IMR-90 (cell line): ENCODE measurements around the gene STAB1. TPM values are rescaled to one million over a fixed set of nuclear protein-coding genes. Genes with fewer than 3 reads are reported as not detected.

ENCODE experiments used
- ATAC-seq: fragments of 200-7000 bp; cut with Tn5 transposase; 2 replicates; pipeline ENCODE4 v1.9.1; 2020; ENCODE audit warnings: low read depth, mild to moderate bottlenecking, moderate library complexity
- BruUV-seq: library from RNA; stranded (reverse); fragments of 400-500 nt; replicated peaks from 2 replicates; lab custom pipeline; 2021; lab: Mats Ljungman, UMichigan
- CTCF ChIA-PET: fragments of 300-600 bp; formaldehyde crosslinking; extraction: SDS; loops from one replicate; lab custom pipeline; 2021; ENCODE audit warnings: antibody characterized with exemption; lab: Yijun Ruan, JAX
- POLR2A ChIA-PET: fragments of 300-600 bp; sonication (Branson Sonifier 250); formaldehyde crosslinking; loops from one replicate; lab custom pipeline; 2022; ENCODE audit warnings: antibody characterized with exemption; ENCODE audit not compliant: unreplicated experiment; lab: Charles Lee
- DNase-seq: peaks from one replicate; pipeline ENCODE4 v3.0.0; 2013
- H2AFZ ChIP-seq: replicated peaks from 2 replicates; pipeline ENCODE3; 2013; ENCODE audit warnings: low read length, mild to moderate bottlenecking; ENCODE audit not compliant: poor library complexity
- H2AK5ac ChIP-seq: 2 replicates; pipeline ENCODE4 v1.6.1; 2013; ENCODE audit warnings: low read depth, low read length, inconsistent platforms
- H2AK9ac ChIP-seq: replicated peaks from 2 replicates; pipeline ENCODE3; 2013; ENCODE audit warnings: mild to moderate bottlenecking, low read depth, low read length, moderate library complexity; ENCODE audit not compliant: poor library complexity
- H2BK120ac ChIP-seq: 2 replicates; pipeline ENCODE4 v1.6.1; 2013; ENCODE audit warnings: low read depth, low read length, inconsistent platforms
- H2BK15ac ChIP-seq: 3 replicates; pipeline ENCODE4 v1.6.1; 2013; ENCODE audit warnings: low read depth, low read length, inconsistent platforms
- H2BK20ac ChIP-seq: 2 replicates; pipeline ENCODE4 v1.6.1; 2013; ENCODE audit warnings: low read depth, mild to moderate bottlenecking, inconsistent platforms, low read length, moderate library complexity
- H2BK5ac ChIP-seq: 2 replicates; pipeline ENCODE4 v1.6.1; 2013; ENCODE audit warnings: mild to moderate bottlenecking, low read depth, low read length, inconsistent platforms; ENCODE audit not compliant: poor library complexity, severe bottlenecking
- H3K14ac ChIP-seq: replicated peaks from 2 replicates; pipeline ENCODE4 v1.6.1; 2013; ENCODE audit warnings: low read depth, low read length, inconsistent platforms
- H3K18ac ChIP-seq: 2 replicates; pipeline ENCODE4 v1.6.1; 2013; ENCODE audit warnings: low read depth, low read length, control low read depth
- H3K23ac ChIP-seq: 2 replicates; pipeline ENCODE4 v1.6.1; 2013; ENCODE audit warnings: low read depth, low read length, inconsistent platforms
- H3K27ac ChIP-seq: 2 replicates; pipeline ENCODE4 v1.5.1; 2013; ENCODE audit warnings: mild to moderate bottlenecking, control low read depth, low read length; ENCODE audit not compliant: insufficient read depth
- H3K27me3 ChIP-seq: 2 replicates; pipeline ENCODE4 v1.6.1; 2013; ENCODE audit warnings: low read length; ENCODE audit not compliant: control insufficient read depth, insufficient read depth
- H3K36me3 ChIP-seq: 2 replicates; pipeline ENCODE4 v1.6.1; 2013; ENCODE audit warnings: low read length, mixed read lengths; ENCODE audit not compliant: control insufficient read depth, insufficient read depth
- H3K4ac ChIP-seq: 2 replicates; pipeline ENCODE4 v1.6.1; 2013; ENCODE audit warnings: low read depth, low read length, inconsistent platforms
- H3K4me1 ChIP-seq: 2 replicates; pipeline ENCODE4 v1.6.1; 2013; ENCODE audit warnings: low read length, mixed read lengths; ENCODE audit not compliant: control insufficient read depth, insufficient read depth
- H3K4me2 ChIP-seq: 2 replicates; pipeline ENCODE4 v1.6.1; 2013; ENCODE audit warnings: low read depth, mild to moderate bottlenecking, control low read depth, low read length, moderate library complexity
- H3K4me3 ChIP-seq: 2 replicates; pipeline ENCODE4 v1.5.1; 2013; ENCODE audit warnings: low read depth, mild to moderate bottlenecking, control low read depth, low read length, moderate library complexity; ENCODE audit not compliant: insufficient read depth
- H3K56ac ChIP-seq: 2 replicates; pipeline ENCODE4 v1.6.1; 2013; ENCODE audit warnings: low read length, inconsistent platforms; ENCODE audit not compliant: insufficient read depth; ENCODE audit errors: extremely low read depth
- H3K79me1 ChIP-seq, 2 experiments: 2 replicates each; pipeline ENCODE4 v1.6.1; 2013; ENCODE audit warnings: low read length in 2 of 2, inconsistent platforms in 1 of 2, low read depth in 1 of 2
- H3K9ac ChIP-seq: 2 replicates; pipeline ENCODE4 v1.6.1; 2013; ENCODE audit warnings: low read depth, low read length, control low read depth
- H3K9me1 ChIP-seq: 2 replicates; pipeline ENCODE4 v1.6.1; 2013; ENCODE audit warnings: low read length, inconsistent platforms; ENCODE audit not compliant: insufficient read depth
- H3K9me3 ChIP-seq: 2 replicates; pipeline ENCODE4 v1.6.1; 2013; ENCODE audit warnings: low read length; ENCODE audit not compliant: control insufficient read depth, insufficient read depth
- H4K20me1 ChIP-seq: 2 replicates; pipeline ENCODE4 v1.6.1; 2013; ENCODE audit warnings: low read length, inconsistent platforms; ENCODE audit not compliant: insufficient read depth
- H4K5ac ChIP-seq: 2 replicates; pipeline ENCODE4 v1.6.1; 2013; ENCODE audit warnings: mild to moderate bottlenecking, low read depth, low read length, control low read depth
- H4K8ac ChIP-seq, 2 experiments: 2 replicates each; pipeline ENCODE4 v1.6.1; 2013; ENCODE audit warnings: low read depth in 2 of 2, low read length in 2 of 2, control low read depth in 1 of 2, inconsistent platforms in 1 of 2
- H4K91ac ChIP-seq: 2 replicates; pipeline ENCODE4 v1.6.1; 2013; ENCODE audit warnings: low read depth, low read length, inconsistent platforms; ENCODE audit not compliant: insufficient read depth
- BHLHE40 ChIP-seq: fragments of 150-350 bp; IDR thresholded peaks from 2 replicates; pipeline ENCODE4 v1.6.1; 2016; ENCODE audit warnings: mild to moderate bottlenecking, low read depth, low read length
- CEBPB ChIP-seq: IDR thresholded peaks from 2 replicates; pipeline ENCODE4 v1.6.1; 2012; ENCODE audit warnings: low read depth, low read length, improper control_type of control experiment
- CHD1 ChIP-seq: IDR thresholded peaks from 2 replicates; pipeline ENCODE4 v1.6.1; 2012; ENCODE audit warnings: low read depth, low read length, improper control_type of control experiment
- NFE2L2 ChIP-seq: fragments of 150-350 bp; IDR thresholded peaks from 2 replicates; pipeline ENCODE4 v1.6.1; 2016; ENCODE audit warnings: low read depth, mild to moderate bottlenecking, low read length
- RAD21 ChIP-seq: IDR thresholded peaks from 2 replicates; pipeline ENCODE4 v1.6.1; 2012; ENCODE audit warnings: low read length, improper control_type of control experiment
- RCOR1 ChIP-seq: IDR thresholded peaks from 2 replicates; pipeline ENCODE4 v1.6.1; 2012; ENCODE audit warnings: mild to moderate bottlenecking, low read length, improper control_type of control experiment; ENCODE audit not compliant: insufficient replicate concordance
- WGBS, 2 experiments: methylation state at CpG; one replicate each; pipeline versions ENCODE4 v1.1.5 to v1.1.7; 2013; ENCODE audit warnings: missing lambda C conversion rate in 2 of 2; ENCODE audit not compliant: insufficient read length in 1 of 2; ENCODE audit errors: extremely low coverage in 2 of 2; 5-methylcytosine and 5-hydroxymethylcytosine counted together
- dilution Hi-C: fragments of 300-500 bp; cut with HindIII; formaldehyde crosslinking; loops from one replicate; pipeline ENCODE4 v1.14.3; 2018; ENCODE audit warnings: low sequenced_read_pairs; ENCODE audit not compliant: unreplicated experiment
- in situ Hi-C: fragments of 300-500 bp; cut with MboI; formaldehyde crosslinking; loops from 3 replicates; pipeline ENCODE4 v1.14.3; 2019; ENCODE audit warnings: low sequenced_read_pairs, inconsistent platforms, mixed read lengths
- intact Hi-C: fragments of 100-400 bp; cut with micrococcal nuclease; formaldehyde crosslinking; loops from 2 replicates; pipeline ENCODE4 v1.10.0; 2022
- polyA plus RNA-seq, 3 experiments: library from polyadenylated mRNA; depleted of rRNA; stranded (reverse); fragments of >200 nt; gene quantifications; 2 replicates each; pipeline ENCODE4 v1.2.3, GENCODE V29; 2012; ENCODE audit warnings: low replicate concordance in 1 of 3
- total RNA-seq: library from RNA; depleted of rRNA; stranded (reverse); fragments of >200 nt; gene quantifications from 2 replicates; pipeline ENCODE4 v1.2.3, GENCODE V29; 2012
- TF ChIP-seq, protein P1 (sequence below): fragments of 150-350 bp; IDR thresholded peaks from 2 replicates; pipeline ENCODE4 v1.6.1; 2016; ENCODE audit warnings: low read depth, mild to moderate bottlenecking, low read length, moderate library complexity, borderline replicate concordance

Gene STAB1
- total and polyA plus RNA-seq, 2 of the 4 experiments (the other 2 are of a cell fraction) = not detected

DNA sequence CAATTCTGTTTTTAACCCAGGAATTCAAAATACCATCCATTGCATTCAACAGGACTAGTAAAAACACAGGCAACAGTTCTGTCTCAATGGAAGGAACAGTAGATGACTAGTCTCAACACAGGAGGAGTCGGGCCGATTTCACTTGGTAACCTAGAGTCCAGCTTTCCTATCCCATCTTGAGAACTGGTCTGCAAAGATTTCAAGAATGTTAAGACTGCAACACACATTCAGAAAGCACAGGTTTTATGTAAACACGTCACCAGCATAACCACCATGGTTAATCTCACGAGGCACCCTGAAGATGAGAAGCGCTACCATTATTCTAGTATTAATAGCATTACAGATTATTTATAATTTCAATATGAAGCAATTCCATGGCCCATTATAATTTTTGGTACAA, 63.3 kb downstream of the STAB1 start:
- 100% methylated on average over 2 of the region's 5 CpGs; no CpG with 5 or more reads in 1 of the 2 experiments for WGBS, 2 experiments
- in situ Hi-C loops = no loop called here
- no peak for DNase-seq

More for the DNA sequence above, 63.3 kb downstream of the STAB1 start:
- Histone ChIP-seq H3K23ac (no peak overlapping the region), H2BK15ac (no peak overlapping the region), H3K14ac (no peak overlapping the region), H4K20me1 (peaks cover 3% of the 10 kb centered on the region; the same call in 1 of the 2 replicates), H4K8ac (no peak overlapping the region), H4K5ac (no peak overlapping the region), H2BK20ac (no peak overlapping the region), H3K9me3 (no peaks in the 10 kb centered on the region), H3K9me1 (peaks cover 14% of the 10 kb centered on the region), H2BK120ac (no peak overlapping the region), H2AK9ac (no peak overlapping the region), H3K18ac (no peak overlapping the region), H3K4me3 (no peak overlapping the region), H3K9ac (no peak overlapping the region), H3K27ac (no peak overlapping the region), H2AFZ (no peak overlapping the region), H3K79me1 (peaks cover 27 to 38% of the 10 kb centered on the region in 2 experiments), H2BK5ac (no peak overlapping the region), H3K4ac (no peak overlapping the region), H3K56ac (no peak overlapping the region), H3K4me1 (peaks cover 4% of the 10 kb centered on the region), H3K36me3 (peaks cover 37% of the 10 kb centered on the region), H2AK5ac (no peak overlapping the region), H3K4me2 (no peak overlapping the region), H4K91ac (no peak overlapping the region), H3K27me3 (no peaks in the 10 kb centered on the region)
- CTCF ChIA-PET = interaction anchor here (0.6 kb wide), 1 partner anchor 27 kb away, joined by 3 read pairs; no protein-coding TSS in a partner anchor
- dilution Hi-C loops = no loop called here
- ATAC-seq = no peak
- intact Hi-C loops = no loop called here
- BruUV-seq = no TSS peak
- TF ChIP-seq RAD21 = no peak
- TF ChIP-seq CHD1 = no peak
- no peak for TF ChIP-seq RCOR1
- no peak for TF ChIP-seq NFE2L2
- TF ChIP-seq CEBPB = no peak
- TF ChIP-seq, protein P1, sequence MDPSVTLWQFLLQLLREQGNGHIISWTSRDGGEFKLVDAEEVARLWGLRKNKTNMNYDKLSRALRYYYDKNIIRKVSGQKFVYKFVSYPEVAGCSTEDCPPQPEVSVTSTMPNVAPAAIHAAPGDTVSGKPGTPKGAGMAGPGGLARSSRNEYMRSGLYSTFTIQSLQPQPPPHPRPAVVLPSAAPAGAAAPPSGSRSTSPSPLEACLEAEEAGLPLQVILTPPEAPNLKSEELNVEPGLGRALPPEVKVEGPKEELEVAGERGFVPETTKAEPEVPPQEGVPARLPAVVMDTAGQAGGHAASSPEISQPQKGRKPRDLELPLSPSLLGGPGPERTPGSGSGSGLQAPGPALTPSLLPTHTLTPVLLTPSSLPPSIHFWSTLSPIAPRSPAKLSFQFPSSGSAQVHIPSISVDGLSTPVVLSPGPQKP = no peak
- TF ChIP-seq BHLHE40 = no peak
- POLR2A ChIA-PET = interaction anchor here (0.6 kb wide), 1 partner anchor 27 kb away, joined by 3 read pairs; no protein-coding TSS in a partner anchor
